Measurements from ENCODE around the gene ABAT. TPM values are rescaled to one million over a fixed set of nuclear protein-coding genes. Genes with fewer than 3 reads are reported as not detected.

The ABAT gene
- total and polyA plus RNA-seq, 2 of the 8 experiments (the other 6 are each of a cell fraction or from before 2014, with no cell fraction given): 6.4 to 8.4 TPM

- Histone ChIP-seq H3K56ac (replicated peaks; ENCODE audit: insufficient read length, low read depth, low read length) (no peak overlapping the region), H3K79me2 (ENCODE audit: control insufficient read depth in 1 of 2, insufficient read depth in 2 of 2, low read length in 2 of 2) (peaks cover 12 to 48% of the 10 kb centered on the region in 2 experiments), H3K4ac (replicated peaks; ENCODE audit: insufficient read length, low read depth, low read length) (no peak overlapping the region), H3K23me2 (ENCODE audit: low read depth, low read length) (peaks cover 13% of the 10 kb centered on the region; the same call in 1 of the 2 replicates), H3K79me1 (ENCODE audit: low read depth, low read length) (0 out of 2 replicates have a peak, but pooled peaks cover 3% of the 10 kb centered on the region), H3K4me3 (ENCODE audit: extremely low read depth in 1 of 4, insufficient read depth in 2 of 4, low read depth in 3 of 4, low read length in 4 of 4) (no peak overlapping the region), H3K23ac (ENCODE audit: insufficient read length) (no peak overlapping the region), H3K9me3 (ENCODE audit: insufficient read depth in 2 of 2, low read depth in 1 of 2, low read length in 1 of 2) (no peaks in the 10 kb centered on the region), H4K91ac (replicated peaks; ENCODE audit: insufficient read length, low read length) (no peak overlapping the region), H2AK5ac (ENCODE audit: low read depth, low read length) (no peak overlapping the region), H3K18ac (ENCODE audit: extremely low read depth, low read length) (no peak overlapping the region), H4K5ac (ENCODE audit: insufficient read length, low read depth, low read length) (no peak overlapping the region), H4K20me1 (replicated peaks in 1 of 2; ENCODE audit: control insufficient read depth in 1 of 2, insufficient read depth in 2 of 2, low read length in 2 of 2) (peaks cover 0 to 3% of the 10 kb centered on the region in 2 experiments), H3K27ac (ENCODE audit: low read depth, low read length) (no peak overlapping the region), H3K4me1 (replicated peaks in 1 of 4; ENCODE audit: control insufficient read depth in 3 of 4, insufficient read depth in 4 of 4, low read length in 3 of 4) (peaks cover 0 to 13% (median 2%) of the 10 kb centered on the region in 4 experiments; a peak in 3 of 7 replicates), H3K36me3 (ENCODE audit: control insufficient read depth in 2 of 4, insufficient read depth in 4 of 4, low read length in 3 of 4) (peaks cover 0 to 4% (median 0%) of the 10 kb centered on the region in 4 experiments; a peak in 1 of 8 replicates), H2BK120ac (replicated peaks; ENCODE audit: low read depth, low read length) (no peak overlapping the region), H2AFZ (ENCODE audit: low read length) (no peak overlapping the region), H3K9ac (replicated peaks in 1 of 4; ENCODE audit: extremely low read depth in 1 of 4, low read depth in 3 of 4, low read length in 3 of 4) (no peak overlapping the region), H3K14ac (ENCODE audit: insufficient read length) (no peak overlapping the region), H2BK5ac (ENCODE audit: low read depth, low read length) (no peak overlapping the region), H3K4me2 (ENCODE audit: insufficient read depth in 1 of 2, low read depth in 2 of 2, low read length in 2 of 2) (no peak overlapping the region; a peak in 1 of 4 replicates), H2BK20ac (ENCODE audit: low read length) (no peak overlapping the region), H3K27me3 (replicated peaks in 1 of 4; ENCODE audit: control insufficient read depth in 3 of 4, extremely low read depth in 1 of 4, insufficient read depth in 3 of 4, low read length in 3 of 4) (no peaks in the 10 kb centered on the region), H2BK15ac (ENCODE audit: low read length) (no peak overlapping the region), H2BK12ac (ENCODE audit: low read depth, low read length) (no peak overlapping the region), H4K8ac (ENCODE audit: extremely low read depth, insufficient read depth, low read length) (no peak overlapping the region)
- no peak for TF ChIP-seq SP1 (IDR thresholded peaks at IDR 0.05; ENCODE audit: low read depth, low read length)
- no peak for TF ChIP-seq RAD21 (IDR thresholded peaks at IDR 0.05 in 1 of 2, conservative IDR thresholded peaks at IDR 0.05 in 1 of 2; ENCODE audit: low read depth in 2 of 2, low read length in 2 of 2)
- TF ChIP-seq POLR2A (IDR thresholded peaks at IDR 0.05; ENCODE audit: control extremely low read depth in 1 of 2, low read depth in 2 of 2, low read length in 2 of 2): no peak
- TF ChIP-seq EZH2 (IDR thresholded peaks at IDR 0.05; ENCODE audit: low read depth, low read length, severe bottlenecking): no peak
- TF ChIP-seq CTCF (IDR thresholded peaks at IDR 0.05; ENCODE audit: control extremely low read depth in 1 of 3, insufficient read depth in 1 of 3, low read depth in 1 of 3, low read length in 3 of 3): no peak
- no peak for TF ChIP-seq TAF7 (optimal IDR thresholded peaks at IDR 0.05; ENCODE audit: borderline replicate concordance, low read depth, low read length)
- FAIRE-seq (no peak), DNase-seq (ENCODE audit: low read depth in 1 of 2, low spot score in 2 of 2) (no peak)
- ChIA-PET POLR2A (ENCODE audit: partially characterized antibody) (interaction anchor here (0.7 to 1.0 kb wide), 2 partner anchors 73 to 143 kb away, joined by 3 to 4 read pairs; partner anchors contain the start of gene CARHSP1), CTCF (ENCODE audit: partially characterized antibody) (interaction anchor here (1.1 to 26.4 kb wide), 3 partner anchors 84 to 222 kb away, joined by 3 to 404 read pairs (median 5); partner anchors contain the start of gene ABAT)
- 92% methylated on average over 10 of the region's 10 CpGs; no CpG with 5 or more reads in 1 of the 2 experiments for WGBS, 2 experiments (ENCODE audit: extremely low coverage in 1 of 2, insufficient coverage in 1 of 2, insufficient read length in 1 of 2, insufficient replicate concordance in 2 of 2, low coverage in 1 of 2, low lambda C conversion rate in 2 of 2, missing lambda C conversion rate in 1 of 2)
Observed at GRCh38 chr16:8795818-8796217, 121.4 kb downstream of the ABAT start.
